Common myeloid progenitor, CD34-positive (primary cell): ENCODE measurements around the gene ETV4.

Experiments used
- CTCF ChIA-PET: fragments of 350-600 bp; sonication (Branson Sonifier 250); formaldehyde crosslinking; loops from one replicate; lab custom pipeline; 2021; ENCODE audit warnings: antibody characterized with exemption; lab: Charles Lee
- POLR2A ChIA-PET: fragments of 350-600 bp; sonication (Branson Sonifier 250); formaldehyde crosslinking; loops from one replicate; lab custom pipeline; 2021; ENCODE audit warnings: antibody characterized with exemption; lab: Charles Lee
- DNase-seq, 3 donors: peaks; one replicate each; pipeline versions ENCODE4 v3.0.0 to v3.0.0-alpha.2; 2013
- H3K27ac ChIP-seq, 2 experiments: 1 replicate in 1 of 2; 2 replicates in 1 of 2; pipeline ENCODE4 v1.7.0; 2013; ENCODE audit warnings: inconsistent platforms in 2 of 2, low read length in 2 of 2, mild to moderate bottlenecking in 2 of 2, low read depth in 1 of 2, moderate library complexity in 1 of 2; ENCODE audit not compliant: severe bottlenecking in 2 of 2, insufficient read depth in 1 of 2, poor library complexity in 1 of 2
- H3K27me3 ChIP-seq, 5 experiments: replicated peaks in 2 of 5; 1 replicate in 3 of 5; 2 replicates in 2 of 5; pipeline versions ENCODE4 v1.6.1 to v1.7.0; 2013; ENCODE audit warnings: low read length in 4 of 5, mild to moderate bottlenecking in 2 of 5, moderate library complexity in 2 of 5, inconsistent platforms in 1 of 5; ENCODE audit not compliant: insufficient read depth in 5 of 5, control insufficient read depth in 4 of 5
- H3K36me3 ChIP-seq, 4 experiments: 1 replicate in 2 of 4; 2 replicates in 2 of 4; pipeline versions ENCODE4 v1.6.1 to v1.7.0; 2013; ENCODE audit warnings: low read length in 3 of 4, control low read depth in 1 of 4, mild to moderate bottlenecking in 1 of 4; ENCODE audit not compliant: control insufficient read depth in 4 of 4, insufficient read depth in 4 of 4
- H3K4me1 ChIP-seq, 4 experiments: 1 replicate in 3 of 4; 2 replicates in 1 of 4; pipeline versions ENCODE4 v1.6.1 to v1.7.1; 2013; ENCODE audit warnings: low read length in 3 of 4, mild to moderate bottlenecking in 3 of 4, control low read depth in 1 of 4, inconsistent platforms in 1 of 4, moderate library complexity in 1 of 4; ENCODE audit not compliant: control insufficient read depth in 4 of 4, insufficient read depth in 4 of 4; ENCODE audit errors: control extremely low read depth in 1 of 4
- H3K4me3 ChIP-seq, 7 experiments: 1 replicate in 4 of 7; 2 replicates in 3 of 7; pipeline versions ENCODE4 v1.5.1 to v1.7.0; 2013; ENCODE audit warnings: mild to moderate bottlenecking in 7 of 7, low read length in 6 of 7, moderate library complexity in 6 of 7, inconsistent platforms in 2 of 7, low read depth in 2 of 7, control low read depth in 1 of 7; ENCODE audit not compliant: insufficient read depth in 4 of 7, control insufficient read depth in 1 of 7; ENCODE audit errors: extremely low read depth in 1 of 7
- H3K9me3 ChIP-seq, 5 experiments: 1 replicate in 4 of 5; 2 replicates in 1 of 5; pipeline versions ENCODE4 v1.6.1 to v1.7.1; 2013; ENCODE audit warnings: low read length in 4 of 5, mild to moderate bottlenecking in 2 of 5, inconsistent platforms in 1 of 5, low read depth in 1 of 5, moderate library complexity in 1 of 5; ENCODE audit not compliant: control insufficient read depth in 4 of 5, insufficient read depth in 2 of 5; ENCODE audit errors: control extremely low read depth in 1 of 5
- WGBS: methylation state at CpG from one replicate; pipeline ENCODE4 v1.1.5; 2013; ENCODE audit not compliant: insufficient coverage; 5-methylcytosine and 5-hydroxymethylcytosine counted together

The ETV4 gene

GRCh38 chr17:43547189-43547550 is 1.0 kb upstream of the ETV4 start:
- Histone ChIP-seq H3K27me3 (peaks cover 14 to 64% (median 17%) of the 10 kb centered on the region in 5 experiments), H3K36me3 (no peaks in the 10 kb centered on the region), H3K27ac (no peak overlapping the region), H3K4me3 (no peak overlapping the region), H3K9me3 (no peaks in the 10 kb centered on the region), H3K4me1 (peaks cover 2 to 30% (median 27%) of the 10 kb centered on the region in 4 experiments)
- CTCF ChIA-PET, result interaction anchor here (1.1 to 1.5 kb wide), 3 partner anchors 16 to 27 kb away, joined by 3 to 5 read pairs (median 4); no protein-coding TSS in a partner anchor
- WGBS, result 63% methylated on average over 2 of the region's 2 CpGs
- no peak for DNase-seq
- POLR2A ChIA-PET, result no interaction called here

- no peaks in the 10 kb centered on the region for H3K9me3 ChIP-seq
- 0% methylated on average over 14 of the region's 21 CpGs for WGBS
- H3K27me3 ChIP-seq, result peaks cover 14 to 70% (median 15%) of the 10 kb centered on the region in 5 experiments
- DNase-seq, result peak in 2 of 3 donors; percentile 25 to 41
- no peaks in the 10 kb centered on the region for H3K36me3 ChIP-seq
- ChIA-PET POLR2A (no interaction called here), CTCF (interaction anchor here (0.6 kb wide), 1 partner anchor 151 kb away, joined by 3 read pairs; no protein-coding TSS in a partner anchor)
- H3K4me1 ChIP-seq, result peaks cover 2 to 30% (median 27%) of the 10 kb centered on the region in 4 experiments
- no peak overlapping the region for H3K27ac ChIP-seq
- peak overlapping the region in 6 of 7 experiments; percentile 23 to 73 (median 54) for H3K4me3 ChIP-seq
Measured at GRCh38 chr17:43545383-43545632, 832 bp downstream of the ETV4 start.

GRCh38 chr17:43543771-43544575 is 2.2 kb downstream of the ETV4 start:
- ChIA-PET POLR2A (no interaction called here), CTCF (interaction anchor here (1.0 to 1.7 kb wide), 3 partner anchors 13 to 60 kb away, joined by 3 to 4 read pairs (median 4); partner anchors contain the start of gene DHX8)
- no peaks in the 10 kb centered on the region for H3K9me3 ChIP-seq
- DNase-seq, result peak in 2 of 3 donors; percentile 46 to 58
- H3K36me3 ChIP-seq, result no peaks in the 10 kb centered on the region
- peaks cover 2 to 30% (median 27%) of the 10 kb centered on the region in 4 experiments for H3K4me1 ChIP-seq
- peaks cover 12 to 66% (median 12%) of the 10 kb centered on the region in 5 experiments for H3K27me3 ChIP-seq
- no peak overlapping the region for H3K4me3 ChIP-seq
- no peak overlapping the region for H3K27ac ChIP-seq
- WGBS, result 0% methylated on average over 2 of the region's 7 CpGs

GRCh38 chr17:43543300-43543699 is 2.8 kb downstream of the ETV4 start:
- DNase-seq, result no peak
- Histone ChIP-seq H3K36me3 (no peaks in the 10 kb centered on the region), H3K9me3 (no peaks in the 10 kb centered on the region), H3K27ac (no peak overlapping the region), H3K4me3 (no peak overlapping the region), H3K4me1 (peaks cover 2 to 30% (median 27%) of the 10 kb centered on the region in 4 experiments), H3K27me3 (peaks cover 9 to 62% (median 12%) of the 10 kb centered on the region in 5 experiments)
- ChIA-PET CTCF (interaction anchor here (1.0 to 1.7 kb wide), 3 partner anchors 12 to 59 kb away, joined by 3 to 4 read pairs (median 4); partner anchors contain the start of gene DHX8), POLR2A (no interaction called here)
- 63% methylated on average over 3 of the region's 4 CpGs for WGBS

- Histone ChIP-seq H3K4me3 (no peak overlapping the region), H3K9me3 (no peaks in the 10 kb centered on the region), H3K27me3 (peaks cover 9 to 59% (median 11%) of the 10 kb centered on the region in 5 experiments), H3K27ac (no peak overlapping the region), H3K4me1 (peaks cover 2 to 30% (median 27%) of the 10 kb centered on the region in 4 experiments), H3K36me3 (no peaks in the 10 kb centered on the region)
- WGBS, result no CpG with 5 or more reads among the region's 8 CpGs
- DNase-seq, result no peak
- POLR2A ChIA-PET, result no interaction called here
- CTCF ChIA-PET, result interaction anchor here (1.2 to 1.7 kb wide), 2 partner anchors 12 to 32 kb away, joined by 4 read pairs; no protein-coding TSS in a partner anchor
Measured at GRCh38 chr17:43542859-43543258, 3.3 kb downstream of the ETV4 start.

- H3K36me3 ChIP-seq, result no peaks in the 10 kb centered on the region
- 96% methylated on average over 7 of the region's 11 CpGs for WGBS
- CTCF ChIA-PET, result interaction anchor here (0.8 kb wide), 1 partner anchor 14 kb away, joined by 3 read pairs; no protein-coding TSS in a partner anchor
- no peak for DNase-seq
- H3K27ac ChIP-seq, result no peak overlapping the region
- peaks cover 0 to 22% (median 19%) of the 10 kb centered on the region in 4 experiments for H3K4me1 ChIP-seq
- H3K9me3 ChIP-seq, result no peaks in the 10 kb centered on the region
- H3K27me3 ChIP-seq, result peaks cover 4 to 44% (median 8%) of the 10 kb centered on the region in 5 experiments
- H3K4me3 ChIP-seq, result no peak overlapping the region
- POLR2A ChIA-PET, result no interaction called here
Measured at GRCh38 chr17:43540821-43541674, 5.1 kb downstream of the ETV4 start.
